Skin epidermis (tissue), 12 donors: Measurements from ENCODE around the gene CETP.

Experiments
- H3K27ac ChIP-seq, 21 experiments: fragments of 200-600 bp; sonication (generic) in 11 of 21; one replicate each; pipeline ENCODE4 v1.5.0; 2020; ENCODE audit warnings: mild to moderate bottlenecking in 3 of 21, inconsistent platforms in 2 of 21, moderate library complexity in 2 of 21
- H3K4me3 ChIP-seq, 7 experiments: fragments of 200-600 bp; sonication (generic) in 2 of 7; one replicate each; pipeline ENCODE4 v1.5.0; 2020; ENCODE audit warnings: inconsistent platforms in 2 of 7, mild to moderate bottlenecking in 2 of 7, moderate library complexity in 1 of 7

CETP gene

GRCh38 chr16:57029161-57030160 is 67.7 kb downstream of the CETP start:
- H3K27ac ChIP-seq: peak overlapping the region in 6 of 21 experiments; percentile 23 to 61 (median 47)
- H3K4me3 ChIP-seq: no peak overlapping the region

- no peak overlapping the region for H3K4me3 ChIP-seq
- peak overlapping the region in 1 of 21 experiments; percentile 59 for H3K27ac ChIP-seq
Observed at GRCh38 chr16:57030346-57030902, 68.7 kb downstream of the CETP start.

GRCh38 chr16:57031156-57031555 is 69.4 kb downstream of the CETP start:
- peak overlapping the region in 1 of 21 experiments; percentile 32 for H3K27ac ChIP-seq
- H3K4me3 ChIP-seq: no peak overlapping the region

- no peak overlapping the region for H3K27ac ChIP-seq
Observed at GRCh38 chr16:57032346-57032745, 70.6 kb downstream of the CETP start.

GRCh38 chr16:57032931-57033330 is 71.2 kb downstream of the CETP start:
- peak overlapping the region in 1 of 21 experiments; percentile 23 for H3K27ac ChIP-seq
- no peak overlapping the region for H3K4me3 ChIP-seq

More at GRCh38 chr16:57032346-57032745, 70.6 kb downstream of the CETP start:
- no peak overlapping the region for H3K4me3 ChIP-seq
